Activated B cell treated with CpG ODN at 0.5 μM for 24 hours (primary cell): Measurements from ENCODE around the gene ADGRB3. TPM values are rescaled to one million over a fixed set of nuclear protein-coding genes. Genes with fewer than 3 reads are reported as not detected.

Experiments
- ATAC-seq: fragments of 200-7000 bp; cut with Tn5 transposase; one replicate; pipeline ENCODE4 v1.10.0; 2021; ENCODE audit warnings: low read depth, mild to moderate bottlenecking, moderate library complexity
- CTCF ChIA-PET: fragments of 350-600 bp; sonication (Branson Sonifier 250); formaldehyde crosslinking; loops from one replicate; lab custom pipeline; 2021; ENCODE audit warnings: antibody characterized with exemption; lab: Charles Lee
- POLR2A ChIA-PET: fragments of 350-600 bp; sonication (Branson Sonifier 250); formaldehyde crosslinking; loops from one replicate; lab custom pipeline; 2021; ENCODE audit warnings: antibody characterized with exemption; lab: Charles Lee
- DNase-seq: peaks from one replicate; pipeline ENCODE4 v3.0.0; 2022
- H3K27ac Mint-ChIP-seq: one replicate; pipeline ENCODE4 v1.8.0; 2020; ENCODE audit warnings: mixed read lengths
- H3K27me3 Mint-ChIP-seq: one replicate; pipeline ENCODE4 v1.8.0; 2021; ENCODE audit warnings: mixed read lengths
- H3K36me3 Mint-ChIP-seq: one replicate; pipeline ENCODE4 v1.8.0; 2021; ENCODE audit warnings: low read depth, mixed read lengths
- H3K4me1 Mint-ChIP-seq: one replicate; pipeline ENCODE4 v1.8.0; 2021; ENCODE audit warnings: mixed read lengths
- H3K4me3 Mint-ChIP-seq: one replicate; pipeline ENCODE4 v1.8.0; 2020; ENCODE audit warnings: mild to moderate bottlenecking, mixed read lengths
- H3K9me3 Mint-ChIP-seq: one replicate; pipeline ENCODE4 v1.8.0; 2020; ENCODE audit warnings: mixed read lengths
- CTCF ChIP-seq: fragments of 200-600 bp; IDR thresholded peaks from one replicate; pipeline ENCODE4 v1.8.0; 2022; ENCODE audit warnings: antibody characterized with exemption, mild to moderate bottlenecking
- intact Hi-C: fragments of 100-400 bp; cut with micrococcal nuclease; formaldehyde crosslinking; loops from one replicate; pipeline ENCODE4 v1.15.1; 2024
- total RNA-seq: library from RNA; stranded (reverse); gene quantifications from 2 replicates; pipeline ENCODE4 v1.2.3, GENCODE V29; 2022

Gene ADGRB3
- total RNA-seq, 1 donor from 2014 or later, result not detected

- no peaks in the 10 kb centered on the region for H3K36me3 Mint-ChIP-seq
- no peak for TF ChIP-seq CTCF
- no peaks in the 10 kb centered on the region for H3K4me1 Mint-ChIP-seq
- H3K9me3 Mint-ChIP-seq, result no peaks in the 10 kb centered on the region
- intact Hi-C loops, result no loop called here
- CTCF ChIA-PET, result no interaction called here
- no peak overlapping the region for H3K27ac Mint-ChIP-seq
- H3K27me3 Mint-ChIP-seq, result no peaks in the 10 kb centered on the region
- POLR2A ChIA-PET, result no interaction called here
- ATAC-seq (no peak), DNase-seq (no peak)
- no peak overlapping the region for H3K4me3 Mint-ChIP-seq
Observed at GRCh38 chr6:69232496-69232895, 597.4 kb downstream of the ADGRB3 start.

- ChIA-PET POLR2A (no interaction called here), CTCF (no interaction called here)
- Mint-ChIP-seq H3K27ac (no peak overlapping the region), H3K36me3 (no peaks in the 10 kb centered on the region), H3K27me3 (no peaks in the 10 kb centered on the region), H3K9me3 (no peaks in the 10 kb centered on the region), H3K4me1 (no peaks in the 10 kb centered on the region), H3K4me3 (no peak overlapping the region)
- ATAC-seq (no peak), DNase-seq (no peak)
- intact Hi-C loops, result no loop called here
- TF ChIP-seq CTCF, result no peak
Observed at GRCh38 chr6:69232911-69233448, 597.9 kb downstream of the ADGRB3 start.

GRCh38 chr6:69238067-69238466 is 603.0 kb downstream of the ADGRB3 start:
- DNase-seq (no peak), ATAC-seq (no peak)
- no peak for TF ChIP-seq CTCF
- no peaks in the 10 kb centered on the region for H3K36me3 Mint-ChIP-seq
- H3K4me1 Mint-ChIP-seq, result no peaks in the 10 kb centered on the region
- H3K27ac Mint-ChIP-seq, result no peak overlapping the region
- H3K9me3 Mint-ChIP-seq, result no peaks in the 10 kb centered on the region
- no peak overlapping the region for H3K4me3 Mint-ChIP-seq
- intact Hi-C loops, result no loop called here
- ChIA-PET POLR2A (no interaction called here), CTCF (no interaction called here)
- no peaks in the 10 kb centered on the region for H3K27me3 Mint-ChIP-seq

- Mint-ChIP-seq H3K4me3 (no peak overlapping the region), H3K27me3 (no peaks in the 10 kb centered on the region), H3K4me1 (no peaks in the 10 kb centered on the region), H3K36me3 (no peaks in the 10 kb centered on the region), H3K27ac (no peak overlapping the region), H3K9me3 (no peaks in the 10 kb centered on the region)
- ChIA-PET POLR2A (no interaction called here), CTCF (no interaction called here)
- intact Hi-C loops, result no loop called here
- ATAC-seq (no peak), DNase-seq (no peak)
- no peak for TF ChIP-seq CTCF
Observed at GRCh38 chr6:69246983-69247382, 611.9 kb downstream of the ADGRB3 start.

- Mint-ChIP-seq H3K4me1 (no peaks in the 10 kb centered on the region), H3K27ac (no peak overlapping the region), H3K36me3 (no peaks in the 10 kb centered on the region)
Observed at GRCh38 chr6:69261010-69261409, 625.9 kb downstream of the ADGRB3 start.

More at GRCh38 chr6:69261010-69261409, 625.9 kb downstream of the ADGRB3 start:
- DNase-seq (no peak), ATAC-seq (no peak)
- H3K4me3 Mint-ChIP-seq, result no peak overlapping the region
- POLR2A ChIA-PET, result no interaction called here
- H3K9me3 Mint-ChIP-seq, result peaks cover 5% of the 10 kb centered on the region
- CTCF ChIA-PET, result no interaction called here
- intact Hi-C loops, result no loop called here
- TF ChIP-seq CTCF, result no peak
- H3K27me3 Mint-ChIP-seq, result no peaks in the 10 kb centered on the region
